Smooth muscle cell of the coronary artery (primary cell): ENCODE measurements around the gene TIMM8B. TPM values are rescaled to one million over a fixed set of nuclear protein-coding genes. Genes with fewer than 3 reads are reported as not detected.

ENCODE experiments used
- total RNA-seq: library from RNA; depleted of rRNA; stranded (reverse); fragments of >200 nt; gene quantifications from 2 replicates; pipeline ENCODE4 v1.2.3, GENCODE V29; 2014; ENCODE audit warnings: low replicate concordance

TIMM8B gene
- 54.2 and 99.0 TPM in 2 replicates for total RNA-seq

GRCh38 chr11:112086422-112087191, at the start of gene TIMM8B, which contains the start of gene SDHD:
TSS of gene TIMM8B (minus strand) at chr11:112086756. CDS start at chr11:112086723, 33 bp downstream.
TSS of gene SDHD (plus strand) at chr11:112086873. CDS start at chr11:112086908, 35 bp downstream.

GRCh38 chr11:112073941-112074811, 12.4 kb downstream of the TIMM8B start, which contains the start of the genes NKAPD1 and PIH1D2:
TSS of gene NKAPD1 (plus strand) at chr11:112074299. CDS start at chr11:112075575, 1,276 bp downstream.
TSS of gene PIH1D2 (minus strand) at chr11:112074017. CDS start at chr11:112073174, 843 bp downstream.

Other genes starting within 250 kb of the TIMM8B start
- gene ALG9, start 215.2 kb downstream of the TIMM8B start, total RNA-seq: 15.3 and 23.5 TPM in 2 replicates
- 1.2 and 1.7 TPM in 2 replicates for gene FDXACB1, start 207.6 kb downstream of the TIMM8B start, total RNA-seq
- 7.5 and 12.3 TPM in 2 replicates for gene CFAP68, start 207.2 kb downstream of the TIMM8B start, total RNA-seq
- 20.4 and 40.8 TPM in 2 replicates for gene CRYAB, start 175.0 kb downstream of the TIMM8B start, total RNA-seq
- 1.2 and 1.9 TPM in 2 replicates for gene HSPB2, start 174.0 kb downstream of the TIMM8B start, total RNA-seq
- gene C11orf52, start 167.8 kb downstream of the TIMM8B start, total RNA-seq: 0.23 and 0.38 TPM in 2 replicates
- gene DIXDC1, start 149.4 kb downstream of the TIMM8B start, total RNA-seq: 17.4 and 21.0 TPM in 2 replicates
- gene DLAT, start 61.3 kb downstream of the TIMM8B start, total RNA-seq: 16.5 and 27.7 TPM in 2 replicates
- 0.12 and 1.1 TPM in 2 replicates for gene PIH1D2, start 12.7 kb downstream of the TIMM8B start, total RNA-seq
- gene NKAPD1, start 12.5 kb downstream of the TIMM8B start, total RNA-seq: 11.8 and 19.3 TPM in 2 replicates
- gene SDHD, start 117 bp upstream of the TIMM8B start, total RNA-seq: 137 and 158 TPM in 2 replicates
- 0.08 and 0.12 TPM in 2 replicates for gene IL18, start 77.3 kb upstream of the TIMM8B start, total RNA-seq
- gene TEX12, start 80.6 kb upstream of the TIMM8B start, total RNA-seq: 0.15 TPM in 1 of 2 replicates, not detected in the other
- gene BCO2, start 88.8 kb upstream of the TIMM8B start, total RNA-seq: 0.15 and 1.3 TPM in 2 replicates
- 23.4 and 36.2 TPM in 2 replicates for gene PTS, start 139.7 kb upstream of the TIMM8B start, total RNA-seq
- not detected in 2 replicates for gene PLET1, start 174.1 kb upstream of the TIMM8B start, total RNA-seq